IPS-15b (cell line): Measurements from ENCODE around the gene STX4.
A peak's percentile ranks its signal among the peaks of the same experiment; 100 is the strongest.

Experiments
- H3K27me3 ChIP-seq: one replicate; pipeline ENCODE4 v1.6.1; 2013; ENCODE audit warnings: low read length; ENCODE audit not compliant: control insufficient read depth, insufficient read depth
- H3K36me3 ChIP-seq: one replicate; pipeline ENCODE4 v1.6.1; 2013; ENCODE audit warnings: low read length; ENCODE audit not compliant: control insufficient read depth, insufficient read depth
- H3K4me1 ChIP-seq: one replicate; pipeline ENCODE4 v1.6.1; 2013; ENCODE audit warnings: mild to moderate bottlenecking, low read length; ENCODE audit not compliant: control insufficient read depth, insufficient read depth
- H3K4me3 ChIP-seq: one replicate; pipeline ENCODE4 v1.5.1; 2013; ENCODE audit warnings: low read depth, low read length
- H3K9ac ChIP-seq: one replicate; pipeline ENCODE4 v1.6.1; 2013; ENCODE audit warnings: low read depth, mild to moderate bottlenecking, low read length
- H3K9me3 ChIP-seq: one replicate; pipeline ENCODE4 v1.6.1; 2013; ENCODE audit warnings: mild to moderate bottlenecking, low read length; ENCODE audit not compliant: control insufficient read depth, insufficient read depth

The STX4 gene

DNA sequence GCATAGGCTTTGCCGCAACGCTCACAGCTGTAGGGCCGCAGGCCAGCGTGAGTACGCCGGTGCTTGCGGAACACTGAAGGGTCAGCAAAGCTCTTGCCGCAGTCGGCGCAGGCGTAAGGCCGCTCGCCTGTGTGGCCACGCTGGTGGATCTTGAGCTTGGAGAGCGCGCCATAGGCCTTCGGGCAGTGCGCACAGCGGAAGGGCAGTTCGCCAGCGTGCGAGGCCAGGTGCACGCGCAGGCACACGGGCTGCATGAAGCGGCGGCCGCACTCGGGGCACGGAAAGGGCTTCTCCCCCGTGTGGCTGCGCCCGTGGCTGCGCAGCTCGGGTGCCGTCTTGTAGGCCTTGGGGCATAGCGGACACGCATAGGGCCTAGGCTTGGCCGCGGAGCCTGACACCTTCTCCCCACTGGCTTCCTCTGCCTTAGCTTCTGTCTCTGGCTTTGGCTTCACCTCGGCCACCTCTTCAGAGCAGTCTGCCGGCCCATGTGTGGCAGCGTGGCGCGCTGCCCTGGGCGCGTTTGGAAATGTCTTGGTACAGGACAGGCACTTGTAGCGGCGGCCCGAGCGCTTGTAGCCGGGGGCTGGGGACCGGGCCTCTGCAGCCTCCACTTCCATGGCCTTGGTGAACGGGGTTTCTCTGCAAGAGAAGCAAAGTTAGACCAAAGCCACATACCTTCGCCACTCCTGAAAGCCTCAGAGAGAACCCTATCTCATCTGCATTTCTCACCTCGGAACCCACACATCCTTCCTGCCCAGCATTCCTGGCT lies 30.7 kb downstream of the STX4 start:
- Histone ChIP-seq H3K9me3 (no peaks in the 10 kb centered on the region), H3K36me3 (peaks cover 17% of the 10 kb centered on the region), H3K27me3 (no peaks in the 10 kb centered on the region), H3K4me1 (no peaks in the 10 kb centered on the region), H3K9ac (no peak overlapping the region), H3K4me3 (no peak overlapping the region)

DNA sequence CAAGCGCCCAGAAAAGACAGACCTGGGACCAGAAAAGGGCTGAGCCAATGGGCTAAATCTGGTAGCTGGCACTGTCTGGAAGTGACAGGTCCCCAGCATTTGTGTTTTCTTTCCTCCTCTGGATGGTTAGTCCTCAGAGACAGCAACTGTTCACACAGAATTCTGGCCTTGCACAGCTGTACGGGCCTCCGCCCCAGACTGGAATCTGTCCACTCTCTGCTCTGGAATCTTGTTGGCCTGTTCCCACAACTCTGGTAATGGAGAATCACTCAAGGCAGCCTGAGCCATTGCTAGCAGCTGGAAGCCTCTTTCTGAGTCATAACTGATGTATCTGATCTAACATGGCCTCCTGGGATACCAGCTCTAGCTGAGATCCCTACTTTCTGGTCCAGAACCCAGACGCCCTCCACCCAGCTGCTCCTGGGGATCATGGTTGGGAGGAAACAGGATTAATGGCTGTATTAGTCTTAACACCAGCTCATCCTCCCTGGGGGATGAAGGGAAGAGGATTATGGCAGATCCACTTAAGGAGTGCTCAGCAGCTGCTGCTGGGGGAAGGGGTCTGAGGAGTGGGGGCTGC lies 31.6 kb downstream of the STX4 start:
- Histone ChIP-seq H3K9me3 (no peaks in the 10 kb centered on the region), H3K27me3 (no peaks in the 10 kb centered on the region), H3K4me3 (no peak overlapping the region), H3K4me1 (no peaks in the 10 kb centered on the region), H3K9ac (no peak overlapping the region), H3K36me3 (peaks cover 17% of the 10 kb centered on the region)

DNA sequence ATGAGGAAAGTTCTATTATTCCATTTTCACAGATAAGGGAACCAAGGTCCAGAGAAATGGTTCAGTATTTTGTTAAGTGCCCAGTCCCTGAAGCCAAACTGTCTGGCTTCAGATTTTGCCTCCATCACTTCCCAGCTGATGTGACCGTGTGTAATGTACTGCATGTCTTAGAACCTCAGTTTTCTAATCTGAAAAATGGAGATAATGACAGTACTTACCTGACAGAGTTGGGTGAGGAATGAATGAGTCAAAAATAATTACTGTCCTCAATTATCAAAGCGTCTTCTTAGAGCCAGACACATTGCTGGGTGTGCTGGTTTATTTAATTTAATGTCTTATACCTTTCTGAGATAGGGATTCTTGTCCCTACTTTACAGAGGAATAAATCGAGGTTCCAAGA lies 34.0 kb downstream of the STX4 start:
- Histone ChIP-seq H3K9me3 (no peaks in the 10 kb centered on the region), H3K36me3 (peaks cover 6% of the 10 kb centered on the region), H3K4me1 (peaks cover 5% of the 10 kb centered on the region), H3K4me3 (no peak overlapping the region), H3K9ac (no peak overlapping the region), H3K27me3 (no peaks in the 10 kb centered on the region)

DNA sequence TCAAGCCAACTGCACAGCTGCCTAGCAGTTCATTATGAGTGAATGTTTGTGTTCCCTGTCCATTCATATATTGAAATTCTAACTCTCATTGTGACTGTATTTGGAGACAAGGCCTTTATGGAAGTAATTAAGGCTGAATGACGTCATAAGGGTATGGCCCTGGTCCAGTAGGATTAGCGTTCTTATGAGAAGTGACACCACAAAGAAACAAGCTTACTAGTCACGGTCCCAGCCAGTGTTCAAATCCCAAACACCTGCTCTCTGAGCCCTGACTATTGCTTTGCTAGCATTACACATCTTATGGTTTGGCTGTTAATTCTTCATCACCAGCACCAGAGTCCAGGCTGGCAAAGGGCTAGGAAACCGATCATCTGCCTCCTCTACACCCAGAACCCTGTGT lies 38.5 kb downstream of the STX4 start:
- Histone ChIP-seq H3K36me3 (peaks cover 8% of the 10 kb centered on the region), H3K27me3 (no peaks in the 10 kb centered on the region), H3K9ac (peak overlapping the region; percentile 84), H3K4me1 (peaks cover 5% of the 10 kb centered on the region), H3K4me3 (peak overlapping the region; percentile 100), H3K9me3 (no peaks in the 10 kb centered on the region)

- no peaks in the 10 kb centered on the region for H3K9me3 ChIP-seq
- peaks cover 16% of the 10 kb centered on the region for H3K36me3 ChIP-seq
- peaks cover 5% of the 10 kb centered on the region for H3K4me1 ChIP-seq
- peak overlapping the region; percentile 84 for H3K9ac ChIP-seq
- H3K4me3 ChIP-seq = peak overlapping the region; percentile 100
- H3K27me3 ChIP-seq = no peaks in the 10 kb centered on the region
Measured at GRCh38 chr16:31072540-31073141, 39.3 kb downstream of the STX4 start.

GRCh38 chr16:31073142-31073969 lies 40.0 kb downstream of the STX4 start:
- H3K9me3 ChIP-seq = no peaks in the 10 kb centered on the region
- peaks cover 22% of the 10 kb centered on the region for H3K36me3 ChIP-seq
- H3K9ac ChIP-seq = peak overlapping the region; percentile 84
- H3K4me1 ChIP-seq = peaks cover 5% of the 10 kb centered on the region
- H3K4me3 ChIP-seq = peak overlapping the region; percentile 100
- H3K27me3 ChIP-seq = no peaks in the 10 kb centered on the region

DNA sequence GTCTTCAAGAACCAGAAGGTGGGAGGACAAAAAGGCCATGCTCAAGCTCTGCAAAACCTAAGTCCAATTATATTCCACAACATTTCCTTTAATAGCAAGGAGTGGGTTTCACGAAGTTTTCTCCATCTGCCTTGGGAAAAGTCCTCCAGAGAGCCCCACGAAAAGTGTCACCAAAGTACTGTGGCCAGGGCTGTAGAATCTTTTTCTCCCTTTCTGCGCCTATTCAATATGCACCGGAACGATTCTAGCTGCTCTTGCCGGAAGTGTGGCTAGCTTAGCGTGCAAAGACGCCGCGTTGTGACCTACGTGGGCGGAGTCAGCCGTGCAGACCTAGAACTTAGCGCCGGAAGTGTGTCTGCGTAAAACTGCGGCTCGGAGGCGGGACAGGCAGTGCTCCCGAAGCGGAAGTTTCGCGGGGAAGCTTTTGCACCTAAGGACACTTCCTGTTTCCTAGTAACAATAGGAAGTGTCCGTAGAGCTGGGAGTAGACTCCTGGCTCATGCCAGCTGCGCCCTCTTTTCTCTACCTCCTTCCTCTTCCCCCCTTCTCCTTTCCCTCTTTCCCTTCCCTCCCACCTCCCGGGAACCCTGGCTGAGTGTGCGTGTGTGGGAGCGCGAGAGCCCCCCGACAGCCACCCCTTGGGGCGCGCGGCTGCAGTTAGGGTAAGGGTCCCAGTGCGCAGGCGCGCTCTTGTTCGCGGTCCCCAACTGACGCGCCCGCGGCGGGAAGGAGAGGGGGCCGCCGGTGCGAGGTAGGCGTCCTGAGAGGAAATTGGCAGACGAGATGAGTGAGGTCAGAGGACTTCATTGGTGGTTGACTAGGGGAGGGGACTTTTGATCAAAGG lies 40.8 kb downstream of the STX4 start, which contains the start of the genes ZNF646 and ZNF668:
Gene ZNF646 (plus strand): TSS at position 453 of the 844 bp plus-strand sequence. CDS start 1,903 bp downstream, outside the sequence.
Gene ZNF668 (minus strand): TSS at position 271 of the 844 bp plus-strand sequence. CDS start 9,781 bp downstream, outside the sequence.
- H3K4me3 ChIP-seq = peak within 1 kb of the TSS; percentile 100
- H3K36me3 ChIP-seq = peaks cover 26% of the 10 kb centered on the region
- peak within 1 kb of the TSS; percentile 87 for H3K9ac ChIP-seq
- peaks cover 5% of the 10 kb centered on the region for H3K4me1 ChIP-seq
- no peaks in the 10 kb centered on the region for H3K9me3 ChIP-seq
- no peaks in the 10 kb centered on the region for H3K27me3 ChIP-seq

GRCh38 chr16:31074814-31075183 lies 41.4 kb downstream of the STX4 start:
- Histone ChIP-seq H3K4me3 (peak overlapping the region; percentile 100), H3K4me1 (peaks cover 5% of the 10 kb centered on the region), H3K27me3 (no peaks in the 10 kb centered on the region), H3K36me3 (peaks cover 32% of the 10 kb centered on the region), H3K9me3 (no peaks in the 10 kb centered on the region), H3K9ac (peak overlapping the region; percentile 38)

DNA sequence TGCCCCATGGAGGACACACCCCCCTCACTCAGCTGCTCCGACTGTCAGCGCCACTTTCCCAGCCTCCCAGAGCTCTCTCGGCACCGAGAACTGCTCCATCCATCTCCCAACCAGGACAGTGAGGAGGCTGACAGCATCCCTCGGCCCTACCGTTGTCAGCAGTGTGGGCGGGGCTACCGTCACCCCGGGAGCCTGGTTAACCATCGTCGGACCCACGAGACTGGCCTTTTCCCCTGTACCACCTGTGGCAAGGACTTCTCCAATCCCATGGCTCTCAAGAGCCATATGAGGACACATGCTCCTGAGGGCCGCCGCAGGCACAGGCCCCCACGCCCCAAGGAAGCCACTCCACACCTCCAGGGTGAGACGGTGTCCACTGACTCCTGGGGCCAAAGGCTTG lies 43.0 kb downstream of the STX4 start:
- no peaks in the 10 kb centered on the region for H3K27me3 ChIP-seq
- H3K4me3 ChIP-seq = no peak overlapping the region
- H3K36me3 ChIP-seq = peaks cover 47% of the 10 kb centered on the region
- no peak overlapping the region for H3K9ac ChIP-seq
- no peaks in the 10 kb centered on the region for H3K9me3 ChIP-seq
- peaks cover 5% of the 10 kb centered on the region for H3K4me1 ChIP-seq

DNA sequence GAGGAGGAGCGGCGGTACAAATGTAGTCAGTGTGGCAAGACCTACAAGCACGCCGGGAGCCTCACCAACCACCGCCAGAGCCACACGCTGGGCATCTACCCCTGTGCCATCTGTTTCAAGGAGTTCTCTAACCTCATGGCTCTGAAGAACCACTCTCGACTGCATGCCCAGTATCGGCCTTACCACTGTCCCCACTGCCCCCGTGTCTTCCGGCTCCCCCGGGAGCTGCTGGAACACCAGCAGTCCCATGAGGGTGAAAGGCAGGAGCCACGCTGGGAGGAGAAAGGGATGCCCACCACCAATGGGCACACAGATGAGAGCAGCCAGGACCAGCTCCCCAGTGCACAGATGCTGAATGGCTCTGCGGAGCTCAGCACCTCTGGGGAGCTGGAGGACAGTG lies 43.7 kb downstream of the STX4 start:
- Histone ChIP-seq H3K9me3 (no peaks in the 10 kb centered on the region), H3K36me3 (peaks cover 54% of the 10 kb centered on the region)

More for the DNA sequence above, 43.7 kb downstream of the STX4 start:
- H3K4me3 ChIP-seq = no peak overlapping the region
- peaks cover 2% of the 10 kb centered on the region for H3K4me1 ChIP-seq
- H3K9ac ChIP-seq = no peak overlapping the region
- no peaks in the 10 kb centered on the region for H3K27me3 ChIP-seq
